Activated naive CD4-positive, alpha-beta T cell treated with anti-CD3 and anti-CD28 coated beads, Interleukin-2, amount 50 U/mL, for 72 hours (primary cell): ENCODE results near the gene STKLD1. TPM values are rescaled to one million over a fixed set of nuclear protein-coding genes. Genes with fewer than 3 reads are reported as not detected.
"Not testable (repeated sequence)": the region's sequence is repeated elsewhere in the genome, so short reads cannot be mapped to it uniquely, and the experiment has no call there.

ENCODE experiments used
- ATAC-seq, 2 donors: fragments of 150-1000 bp; cut with Tn5 transposase; 2 replicates each; pipeline ENCODE4 v1.10.0; 2021; ENCODE audit warnings: mild to moderate bottlenecking in 2 of 2, moderate library complexity in 2 of 2
- DNase-seq, 2 donors: peaks; one replicate each; pipeline ENCODE4 v3.0.0; 2021 to 2022; ENCODE audit warnings: low spot score in 2 of 2
- H3K27ac Mint-ChIP-seq, 2 donors: one replicate each; pipeline ENCODE4 v1.8.0; 2022; ENCODE audit warnings: mild to moderate bottlenecking in 2 of 2, mixed read lengths in 2 of 2
- H3K36me3 Mint-ChIP-seq, 2 donors: one replicate each; pipeline ENCODE4 v1.8.0; 2022; ENCODE audit warnings: mixed read lengths in 2 of 2
- H3K9me3 Mint-ChIP-seq, 2 donors: one replicate each; pipeline ENCODE4 v1.8.0; 2022; ENCODE audit warnings: mixed read lengths in 2 of 2
- total RNA-seq, 2 donors: library from RNA; stranded (reverse); gene quantifications; one replicate each; pipeline ENCODE4 v1.2.3, GENCODE V29; 2022

The STKLD1 gene
- total RNA-seq, 2 donors from 2014 or later = 1.1 TPM; not detected in 1

DNA sequence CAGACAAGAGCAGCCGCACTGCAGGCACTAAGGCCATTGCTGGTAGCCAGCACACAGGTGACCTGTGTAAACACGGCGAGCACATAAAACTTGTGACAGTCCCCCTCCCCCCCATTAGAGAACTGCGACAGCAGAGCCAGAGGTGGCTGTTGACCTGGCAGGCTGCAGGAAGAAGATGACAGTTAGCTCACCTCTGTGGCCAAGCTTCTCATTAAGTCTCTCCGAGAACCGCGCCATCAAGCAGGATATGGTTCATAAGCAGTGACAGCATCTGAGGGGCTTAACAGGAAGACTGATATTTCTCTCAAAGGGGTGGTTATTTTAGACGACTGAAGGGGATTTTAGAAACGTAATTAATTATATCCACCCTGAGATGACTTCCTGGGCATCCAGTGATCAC is 5.5 kb upstream of the STKLD1 start:
- no peaks in the 10 kb centered on the region for H3K9me3 Mint-ChIP-seq
- H3K36me3 Mint-ChIP-seq = peaks cover 51 to 64% of the 10 kb centered on the region in 2 donors
- ATAC-seq = peak; percentile 25 to 48
- peak overlapping the region; percentile 65 to 98 for H3K27ac Mint-ChIP-seq
- peak in 1 of 2 donors; percentile 65 for DNase-seq

DNA sequence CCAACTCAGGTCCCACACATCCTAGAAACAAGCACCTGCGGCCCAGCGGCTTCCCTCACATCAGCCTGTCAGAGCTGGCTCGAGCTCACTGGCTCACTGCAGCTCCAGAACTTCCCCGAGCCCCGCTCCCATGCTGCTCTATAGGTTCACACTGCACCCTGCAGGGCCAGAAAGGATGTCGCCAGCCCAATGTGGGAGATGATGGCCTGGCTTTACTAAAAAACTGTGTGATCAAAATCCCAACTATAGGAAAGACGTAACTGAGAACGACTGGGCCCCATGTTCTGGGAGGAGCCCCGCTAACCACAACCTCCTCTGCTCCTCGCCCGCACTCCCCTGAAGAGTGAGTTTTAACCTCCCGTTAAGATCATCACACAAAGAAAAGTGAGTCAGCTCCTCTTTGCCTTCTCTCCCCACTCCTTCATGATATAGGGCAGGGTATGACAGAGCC is 4.9 kb upstream of the STKLD1 start:
- peak overlapping the region; percentile 65 to 98 for H3K27ac Mint-ChIP-seq
- peak; percentile 72 to 73 for ATAC-seq
- DNase-seq = peak; percentile 70 to 86
- no peaks in the 10 kb centered on the region for H3K9me3 Mint-ChIP-seq
- H3K36me3 Mint-ChIP-seq = peaks cover 51 to 58% of the 10 kb centered on the region in 2 donors

DNA sequence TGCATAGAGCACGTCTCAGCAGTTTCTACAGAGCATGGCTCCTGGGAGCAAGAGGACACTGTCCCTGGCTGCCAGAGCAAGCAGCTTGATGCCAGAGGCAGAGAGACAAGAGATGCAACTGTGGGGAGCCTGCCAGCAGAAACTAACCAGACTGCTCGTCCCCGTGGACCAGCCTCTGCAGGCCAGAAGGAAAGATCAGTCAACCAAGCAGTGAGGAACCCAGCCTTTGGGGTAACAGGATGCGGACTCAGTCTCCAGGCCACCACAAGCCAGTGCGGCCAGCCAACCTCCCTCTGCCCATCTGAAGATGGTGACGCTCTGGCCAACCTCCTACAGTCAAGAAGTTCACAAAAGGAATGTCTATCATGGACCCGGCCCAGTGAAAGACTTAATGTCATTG is 4.0 kb upstream of the STKLD1 start:
- Mint-ChIP-seq H3K9me3 (no peaks in the 10 kb centered on the region), H3K27ac (peak overlapping the region; percentile 65 to 98), H3K36me3 (peaks cover 51 to 58% of the 10 kb centered on the region in 2 donors)
- DNase-seq (no peak), ATAC-seq (no peak)

DNA sequence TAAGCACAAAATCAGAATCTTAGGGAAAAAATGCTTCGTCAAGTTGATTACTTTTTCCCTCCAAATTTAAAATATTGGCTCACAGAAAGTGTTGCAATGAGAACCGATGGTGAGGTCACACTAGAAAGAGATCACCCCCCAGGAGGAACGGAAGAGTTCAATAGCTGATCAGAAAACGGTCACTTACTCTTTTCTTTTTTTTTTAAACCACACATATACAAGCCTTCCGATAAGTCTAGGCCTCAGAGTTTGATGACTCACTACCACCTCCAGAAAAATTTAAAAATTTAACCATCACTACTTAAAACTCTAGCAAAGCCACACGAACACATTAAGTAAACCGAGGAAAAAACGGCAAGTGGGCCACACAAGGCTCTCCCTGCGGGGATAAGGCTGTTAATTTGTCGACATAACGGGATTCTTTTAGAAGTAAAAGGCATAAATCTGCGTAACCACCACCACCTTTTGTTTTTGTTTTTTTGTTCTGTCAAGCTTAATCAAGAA is 1.5 kb upstream of the STKLD1 start:
- Mint-ChIP-seq H3K9me3 (no peaks in the 10 kb centered on the region), H3K36me3 (peaks cover 34 to 43% of the 10 kb centered on the region in 2 donors), H3K27ac (peak overlapping the region; percentile 93 to 98)
- ATAC-seq = peak; percentile 21 to 39
- no peak for DNase-seq

DNA sequence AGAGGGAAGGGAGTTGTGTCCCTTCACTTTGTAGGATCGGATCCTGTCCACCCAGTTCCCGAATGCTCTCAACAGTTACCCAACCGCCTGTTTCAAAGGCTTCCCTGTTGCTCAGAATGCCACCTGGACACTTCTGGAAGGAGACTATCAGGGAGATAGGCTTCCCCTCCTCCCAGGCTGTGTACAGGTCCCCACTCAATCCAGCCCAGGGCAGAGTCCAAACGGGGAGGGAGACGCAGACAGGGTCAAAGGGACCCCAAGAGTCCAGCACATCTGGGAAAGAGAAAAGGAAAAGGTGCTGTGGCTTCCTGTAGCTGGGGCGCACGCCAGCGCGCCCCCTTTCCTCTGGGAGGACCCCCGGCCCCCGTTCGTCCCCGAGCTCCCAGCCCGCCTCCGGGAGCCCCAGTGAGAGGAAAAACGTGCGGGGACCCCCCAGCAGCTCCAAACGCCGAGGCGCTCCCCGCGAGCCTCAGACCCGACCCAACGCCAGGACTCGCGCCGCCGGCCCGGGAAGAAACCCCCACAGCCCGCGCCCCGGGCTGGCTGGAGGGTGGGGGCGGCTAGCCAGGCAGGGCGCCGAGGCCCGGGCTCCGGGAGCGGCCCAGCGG is 946 bp upstream of the STKLD1 start:
- no peaks in the 10 kb centered on the region for H3K9me3 Mint-ChIP-seq
- peak overlapping the region; percentile 93 to 98 for H3K27ac Mint-ChIP-seq
- no peak for ATAC-seq
- DNase-seq = no peak
- peaks cover 28 to 38% of the 10 kb centered on the region in 2 donors for H3K36me3 Mint-ChIP-seq

DNA sequence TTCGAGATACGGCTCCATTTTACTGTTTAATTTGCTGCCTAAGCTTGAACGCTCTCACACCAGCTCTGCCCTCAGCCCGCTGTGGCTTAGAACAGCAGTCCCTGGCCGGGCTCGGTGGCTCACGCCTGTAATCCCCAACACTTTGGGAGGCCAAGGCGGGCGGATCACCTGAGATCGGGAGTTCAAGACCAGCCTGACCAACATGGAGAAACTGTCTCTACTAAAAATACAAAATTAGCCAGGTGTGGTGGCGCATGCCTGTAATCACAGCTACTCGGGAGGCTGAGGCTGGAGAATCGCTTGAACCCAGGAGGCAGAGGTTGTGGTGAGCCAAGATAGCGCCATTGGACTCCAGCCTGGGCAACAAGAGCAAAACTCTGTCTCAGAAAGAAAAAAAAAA is 1.1 kb downstream of the STKLD1 start:
- H3K36me3 Mint-ChIP-seq = peaks cover 20 to 22% of the 10 kb centered on the region in 2 donors
- DNase-seq, H3K9me3 Mint-ChIP-seq, H3K27ac Mint-ChIP-seq, ATAC-seq: not testable (repeated sequence)

DNA sequence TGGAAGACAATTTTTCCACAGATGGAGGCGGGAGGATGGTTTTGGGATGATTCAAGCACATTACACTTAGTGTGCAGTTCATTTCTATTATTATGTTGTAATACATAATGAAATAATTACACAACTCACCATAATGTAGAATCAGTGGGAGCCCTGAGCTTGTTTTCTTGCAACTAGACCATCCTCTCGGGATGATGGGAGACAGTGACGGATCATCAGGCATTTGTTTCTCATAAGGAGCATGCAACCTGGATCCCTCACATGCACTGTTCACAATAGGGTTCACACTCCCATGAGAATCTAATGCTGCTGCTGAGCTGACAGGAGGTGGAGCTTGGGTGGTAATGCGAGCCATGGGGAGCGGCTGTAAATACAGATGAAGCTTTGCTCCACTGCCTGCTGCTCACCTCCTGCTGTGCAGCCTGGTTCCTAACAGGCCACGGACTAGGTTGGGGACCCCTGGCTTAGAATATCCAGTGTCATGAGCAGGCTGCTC is 1.6 kb downstream of the STKLD1 start:
- no peak for DNase-seq
- H3K9me3 Mint-ChIP-seq = no peaks in the 10 kb centered on the region
- H3K36me3 Mint-ChIP-seq = peaks cover 15 to 18% of the 10 kb centered on the region in 2 donors
- H3K27ac Mint-ChIP-seq = no peak overlapping the region
- no peak for ATAC-seq

DNA sequence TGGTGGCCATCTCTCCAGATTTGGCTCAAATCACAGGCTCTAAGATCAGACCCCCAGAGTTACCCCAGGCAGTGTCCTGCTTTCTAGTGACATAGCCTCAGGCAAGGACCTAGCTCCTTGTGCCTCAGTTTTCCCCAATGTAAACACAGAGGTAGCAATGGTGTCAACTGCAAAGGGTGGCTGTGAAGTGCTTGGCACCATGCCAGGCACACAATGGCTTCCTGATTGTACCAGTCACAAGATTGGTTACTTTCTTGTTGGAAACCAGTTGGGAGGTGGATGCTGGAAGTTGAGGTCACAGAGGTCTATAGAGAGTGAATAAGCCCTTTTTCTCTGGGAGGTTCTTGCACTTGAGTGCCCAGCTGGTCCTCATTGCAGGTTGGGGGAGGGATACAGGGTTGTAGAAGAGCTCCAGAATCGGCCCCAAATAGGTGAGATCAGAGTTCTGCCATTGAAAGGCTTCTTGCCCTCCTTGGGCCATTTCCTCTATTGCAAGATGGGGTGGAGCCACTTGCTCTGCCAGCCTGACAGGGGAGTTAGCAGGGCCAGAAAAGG is 2.3 kb downstream of the STKLD1 start:
- Mint-ChIP-seq H3K36me3 (peaks cover 9 to 12% of the 10 kb centered on the region in 2 donors), H3K9me3 (no peaks in the 10 kb centered on the region), H3K27ac (no peak overlapping the region)
- DNase-seq (no peak), ATAC-seq (no peak)

DNA sequence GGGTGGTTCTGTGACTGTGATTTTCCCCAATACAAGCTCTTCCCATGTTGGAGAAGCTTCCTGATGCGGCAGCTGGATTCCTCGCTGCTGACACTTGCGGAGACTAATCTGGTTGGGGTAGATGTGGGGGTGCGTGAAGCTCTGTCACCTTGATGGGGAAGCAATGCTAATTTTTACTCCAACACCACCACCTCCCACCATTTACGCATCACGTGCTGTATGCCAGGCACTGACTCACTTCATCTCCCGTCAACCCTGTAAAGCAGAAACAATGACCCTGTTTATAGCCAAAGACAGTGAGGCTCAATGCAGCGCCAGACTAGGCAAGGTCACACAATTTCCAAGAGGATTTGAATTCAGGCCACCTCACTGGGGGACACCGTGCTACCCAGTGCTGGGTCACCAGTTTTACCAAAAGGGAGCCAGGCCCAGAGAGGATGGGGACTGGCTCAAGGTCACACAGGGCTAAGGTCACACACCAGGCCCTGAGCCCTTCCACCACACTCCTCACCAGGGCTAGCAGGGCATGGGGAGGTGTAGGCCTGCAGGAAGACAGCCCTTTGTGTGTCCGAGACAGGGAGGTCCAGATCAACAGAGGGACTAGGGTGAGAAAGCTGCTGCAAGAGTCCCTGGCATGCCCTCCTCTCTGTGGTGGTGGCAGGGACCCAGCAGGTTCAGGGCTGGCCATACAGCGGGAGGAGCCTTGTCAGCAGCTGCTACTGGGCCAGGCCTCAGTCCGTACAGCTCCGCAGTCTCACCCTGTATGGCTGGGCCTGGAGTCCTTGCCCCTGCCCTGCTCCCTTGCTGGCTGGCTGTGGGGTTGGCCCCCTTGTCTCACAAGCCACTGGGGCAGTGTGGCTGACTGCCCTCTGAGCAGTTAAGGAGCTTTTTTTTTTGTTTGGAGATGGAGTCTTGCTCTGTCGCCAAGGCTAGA is 3.3 kb downstream of the STKLD1 start:
- Mint-ChIP-seq H3K27ac (no peak overlapping the region), H3K36me3 (peaks cover 6 to 9% of the 10 kb centered on the region in 2 donors), H3K9me3 (no peaks in the 10 kb centered on the region)
- DNase-seq (no peak), ATAC-seq (no peak)

DNA sequence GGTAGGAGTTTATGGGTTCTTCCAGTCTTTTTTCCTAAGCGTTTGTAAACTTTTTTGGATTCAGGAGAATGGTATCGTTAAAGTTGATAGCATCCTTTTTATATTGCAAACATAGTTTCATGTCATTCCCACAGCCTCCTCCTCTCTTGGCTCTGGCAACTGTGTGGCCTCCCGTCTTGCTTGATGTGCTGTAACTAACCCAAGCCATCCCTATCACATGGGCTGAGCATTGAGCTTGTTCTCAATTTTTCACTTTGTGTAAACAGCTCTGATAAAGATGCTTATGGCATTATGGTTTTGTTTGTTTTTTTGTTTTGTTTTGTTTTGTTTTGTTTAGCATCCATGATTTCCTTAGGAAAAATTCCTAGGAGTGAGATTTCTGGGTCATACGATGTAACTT is 4.6 kb downstream of the STKLD1 start:
- H3K27ac Mint-ChIP-seq = no peak overlapping the region
- H3K36me3 Mint-ChIP-seq = no peaks in the 10 kb centered on the region
- H3K9me3 Mint-ChIP-seq = no peaks in the 10 kb centered on the region
- ATAC-seq = no peak
- no peak for DNase-seq

DNA sequence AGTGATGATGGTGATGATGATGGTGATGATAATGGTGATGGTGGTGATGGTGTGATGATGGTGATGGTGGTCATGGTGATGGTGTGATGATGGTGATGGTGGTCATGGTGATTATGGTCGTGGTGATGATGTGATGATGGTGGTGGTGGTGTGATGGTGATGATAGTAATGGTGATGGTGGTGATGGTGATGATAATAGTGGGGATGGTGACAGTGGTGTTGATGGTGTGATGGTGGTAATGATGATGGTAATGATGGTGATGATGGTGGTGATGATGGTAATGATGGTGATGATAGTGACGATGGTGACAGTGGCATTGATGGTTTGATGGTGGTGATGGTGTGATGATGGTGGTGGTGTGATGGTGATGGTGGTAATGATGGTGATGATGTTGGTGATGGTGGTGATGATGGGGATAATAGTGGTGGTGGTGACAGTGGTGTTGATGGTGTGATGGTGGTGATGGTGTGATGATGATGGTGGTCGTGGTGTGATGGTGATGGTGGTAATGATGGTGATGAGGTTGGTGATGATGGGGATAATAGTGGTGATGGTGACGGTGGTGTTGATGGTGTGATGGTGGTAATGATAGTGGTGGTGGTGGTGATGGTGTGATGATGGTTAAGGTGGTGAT is 6.5 kb downstream of the STKLD1 start:
- Mint-ChIP-seq H3K36me3 (no peaks in the 10 kb centered on the region), H3K9me3 (no peaks in the 10 kb centered on the region), H3K27ac (no peak overlapping the region)
- no peak for DNase-seq
- no peak for ATAC-seq

DNA sequence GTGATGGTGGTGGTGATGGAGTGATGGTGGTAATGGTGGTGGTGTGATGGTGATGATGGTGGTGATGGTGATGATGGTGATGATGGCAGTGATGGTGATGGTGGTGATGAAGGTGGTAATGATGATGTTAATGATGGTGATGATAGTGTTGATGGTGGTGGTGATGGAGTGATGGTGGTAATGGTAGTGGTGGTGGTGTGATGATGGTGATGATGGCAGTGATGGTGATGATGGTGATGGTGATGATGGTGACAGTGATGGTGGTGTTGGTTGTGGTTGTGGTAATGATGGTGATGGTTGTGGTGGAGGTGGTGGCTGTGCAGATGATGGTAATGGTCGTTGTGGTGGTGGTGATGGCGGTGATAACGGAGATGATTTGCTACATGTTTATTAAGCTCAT is 7.3 kb downstream of the STKLD1 start:
- no peaks in the 10 kb centered on the region for H3K9me3 Mint-ChIP-seq
- ATAC-seq (no peak), DNase-seq (no peak)
- H3K27ac Mint-ChIP-seq = no peak overlapping the region
- no peaks in the 10 kb centered on the region for H3K36me3 Mint-ChIP-seq

DNA sequence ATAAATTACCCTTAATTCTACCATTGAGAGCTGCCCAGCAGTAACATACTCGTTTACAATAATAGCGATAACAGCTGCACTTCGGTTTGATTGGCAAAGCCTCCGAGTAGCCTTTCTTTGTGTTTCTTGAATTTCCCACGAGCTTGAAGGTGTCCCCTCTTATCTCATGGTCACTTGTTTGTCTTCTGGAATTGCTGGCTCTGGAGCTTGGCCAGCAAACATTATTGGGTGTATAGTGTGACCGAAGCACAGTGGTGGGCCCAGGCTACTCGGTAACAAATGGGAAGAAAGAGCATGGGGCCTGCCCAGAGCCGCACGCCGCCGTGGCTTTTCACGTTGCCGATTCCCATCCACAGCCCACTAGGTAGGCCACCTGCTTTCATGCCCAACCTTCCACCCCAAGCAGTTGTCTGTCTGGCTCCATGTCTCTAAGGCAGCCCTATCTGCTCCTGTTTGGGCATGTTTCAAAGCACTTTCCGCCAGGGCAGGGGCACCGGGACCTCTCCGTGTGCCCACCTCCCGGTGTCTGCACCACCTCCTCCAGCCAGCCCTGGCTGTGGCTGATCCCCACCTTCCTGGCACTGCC is 8.7 kb downstream of the STKLD1 start:
- Mint-ChIP-seq H3K36me3 (no peaks in the 10 kb centered on the region), H3K9me3 (no peaks in the 10 kb centered on the region), H3K27ac (no peak overlapping the region)
- ATAC-seq = no peak
- DNase-seq = no peak

DNA sequence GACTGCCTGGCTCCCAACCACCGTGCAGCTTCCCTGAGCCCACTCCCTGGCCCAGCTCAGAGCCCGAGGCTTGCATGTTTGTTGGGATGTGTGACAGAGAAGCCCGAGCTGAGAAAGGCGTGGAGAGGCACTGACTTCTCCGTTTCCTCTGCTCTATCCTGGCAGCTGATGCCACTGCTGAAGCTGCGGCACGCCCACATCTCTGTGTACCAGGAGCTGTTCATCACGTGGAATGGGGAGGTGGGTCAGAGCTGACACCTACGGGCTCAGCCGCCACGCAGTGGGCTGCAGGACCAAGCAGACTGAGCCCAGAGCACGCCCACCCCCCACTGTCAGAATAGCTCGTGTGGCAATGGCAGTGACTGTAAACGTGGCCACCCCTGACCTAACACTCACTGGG is 9.3 kb downstream of the STKLD1 start:
- H3K9me3 Mint-ChIP-seq = no peaks in the 10 kb centered on the region
- H3K36me3 Mint-ChIP-seq = no peaks in the 10 kb centered on the region
- no peak overlapping the region for H3K27ac Mint-ChIP-seq
- ATAC-seq (no peak), DNase-seq (no peak)

DNA sequence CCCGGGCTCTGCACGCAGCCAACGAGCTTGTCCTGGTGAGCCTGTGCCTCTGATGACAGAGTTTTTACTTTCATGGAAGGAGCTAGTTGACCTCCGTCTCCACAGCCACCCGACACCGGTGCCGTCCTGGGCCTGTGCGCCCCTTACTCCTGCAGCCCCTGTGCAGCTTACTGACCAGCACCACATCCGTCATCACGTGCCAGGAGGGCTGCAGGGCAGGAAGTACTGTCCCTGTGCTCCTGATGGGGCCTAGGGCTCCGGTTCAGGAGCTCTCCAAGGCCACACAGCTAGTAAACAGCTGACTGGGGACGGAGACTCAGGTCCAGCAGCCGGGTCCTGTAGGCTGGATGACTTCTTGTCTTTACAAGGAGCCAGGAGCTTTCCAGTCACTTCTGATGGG is 10.2 kb downstream of the STKLD1 start:
- Mint-ChIP-seq H3K36me3 (no peaks in the 10 kb centered on the region), H3K9me3 (no peaks in the 10 kb centered on the region), H3K27ac (no peak overlapping the region)
- DNase-seq = no peak
- no peak for ATAC-seq

DNA sequence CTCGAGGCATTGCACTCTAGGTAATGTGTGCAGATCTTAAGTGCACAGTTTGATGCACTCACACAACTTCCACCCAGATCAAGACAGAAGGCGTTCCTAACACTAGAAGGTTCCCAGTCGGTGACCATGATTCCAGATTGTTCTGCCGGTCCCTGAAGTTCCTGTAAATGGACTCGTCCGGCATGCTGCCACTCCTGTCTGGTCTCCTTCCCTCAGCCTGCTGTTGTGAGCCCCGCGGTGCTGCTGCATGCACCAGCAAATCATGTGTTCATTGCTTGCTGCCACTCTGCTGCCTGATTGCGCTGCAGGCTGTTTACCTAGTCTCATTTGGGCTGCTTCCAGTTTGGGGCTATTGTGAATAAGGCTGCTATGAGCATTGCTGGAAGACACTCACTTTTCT is 11.5 kb downstream of the STKLD1 start:
- H3K9me3 Mint-ChIP-seq = no peaks in the 10 kb centered on the region
- H3K27ac Mint-ChIP-seq = peak overlapping the region in 1 of 2 donors; percentile 14
- no peaks in the 10 kb centered on the region for H3K36me3 Mint-ChIP-seq
- DNase-seq (no peak), ATAC-seq (no peak)
